Endothelial cell of umbilical vein (primary cell): ENCODE measurements around the gene ZNF516. TPM values are rescaled to one million over a fixed set of nuclear protein-coding genes. Genes with fewer than 3 reads are reported as not detected.

Source experiments
- BruUV-seq: library from RNA; stranded (reverse); fragments of 400-500 nt; replicated peaks from 2 replicates; lab custom pipeline; 2021; lab: Mats Ljungman, UMichigan
- CTCF ChIA-PET: fragments of 300-600, 350-600 bp; sonication (Branson Sonifier 250); formaldehyde crosslinking; loops from one replicate; lab custom pipeline; 2021; ENCODE audit warnings: antibody characterized with exemption, inconsistent platforms; lab: Charles Lee
- POLR2A ChIA-PET: fragments of 300-600, 350-600 bp; sonication (Branson Sonifier 250); formaldehyde crosslinking; loops from one replicate; lab custom pipeline; 2021; ENCODE audit warnings: antibody characterized with exemption, inconsistent platforms; lab: Charles Lee
- DNase-seq: peaks from one replicate; pipeline ENCODE4 v3.0.0-alpha.2; 2011; ENCODE audit warnings: low read depth, low spot score
- FAIRE-seq: peaks from 2 replicates; lab custom pipeline; 2011; peaks lifted over from hg19 to GRCh38; lab: Jason Lieb, UNC
- H2AFZ ChIP-seq: 2 replicates; pipeline ENCODE4 v1.6.0; 2012; ENCODE audit warnings: low read depth, low read length, control low read depth, inconsistent platforms
- H3K27ac ChIP-seq: 2 replicates; pipeline ENCODE4 v1.5.1; 2011; ENCODE audit warnings: low read depth, mild to moderate bottlenecking, control low read depth, low read length, moderate library complexity; ENCODE audit not compliant: insufficient read depth
- H3K27me3 ChIP-seq, 2 experiments: 2 replicates each; pipeline versions ENCODE4 v1.6.0 to v1.6.1; 2011; ENCODE audit warnings: low read length in 2 of 2, mixed read lengths in 1 of 2; ENCODE audit not compliant: control insufficient read depth in 2 of 2, insufficient read depth in 2 of 2
- H3K36me3 ChIP-seq, 2 experiments: 2 replicates in 1 of 2; 3 replicates in 1 of 2; pipeline ENCODE4 v1.5.1; 2011; ENCODE audit warnings: low read length in 2 of 2, mild to moderate bottlenecking in 1 of 2, moderate library complexity in 1 of 2; ENCODE audit not compliant: control insufficient read depth in 2 of 2, insufficient read depth in 2 of 2; ENCODE audit errors: extremely low read depth in 1 of 2
- H3K4me1 ChIP-seq: 3 replicates; pipeline ENCODE4 v1.5.1; 2011; ENCODE audit warnings: mild to moderate bottlenecking, low read length; ENCODE audit not compliant: control insufficient read depth, insufficient read depth; ENCODE audit errors: extremely low read depth
- H3K4me2 ChIP-seq: 2 replicates; pipeline ENCODE4 v1.6.1; 2011; ENCODE audit warnings: low read length, control low read depth, mixed read lengths; ENCODE audit not compliant: insufficient read depth
- H3K4me3 ChIP-seq, 3 experiments: fragments of 200-600 bp in 1 of 3; sonication (generic), shearing (Covaris generic) in 1 of 3; replicated peaks in 1 of 3; 2 replicates each; pipeline ENCODE4 v1.5.1; 2011 to 2016; ENCODE audit warnings: control low read depth in 3 of 3, low read length in 3 of 3, mild to moderate bottlenecking in 2 of 3, inconsistent platforms in 1 of 3, low read depth in 1 of 3, moderate library complexity in 1 of 3; ENCODE audit not compliant: insufficient read depth in 1 of 3
- H3K79me2 ChIP-seq: 2 replicates; pipeline ENCODE4 v1.6.0; 2012; ENCODE audit warnings: low read length, inconsistent platforms; ENCODE audit not compliant: control insufficient read depth, insufficient read depth
- H3K9ac ChIP-seq: replicated peaks from 2 replicates; pipeline ENCODE3; 2011; ENCODE audit warnings: low read length, control low read depth; ENCODE audit not compliant: insufficient read depth; ENCODE audit errors: extremely low read depth
- H3K9me1 ChIP-seq: replicated peaks from 3 replicates; pipeline ENCODE4 v1.6.0; 2011; ENCODE audit warnings: mild to moderate bottlenecking, low read length; ENCODE audit not compliant: control insufficient read depth, insufficient read depth; ENCODE audit errors: extremely low read depth
- H3K9me3 ChIP-seq: replicated peaks from 2 replicates; pipeline ENCODE4 v1.5.1; 2012; ENCODE audit warnings: low read length, inconsistent platforms; ENCODE audit not compliant: control insufficient read depth, insufficient read depth
- H4K20me1 ChIP-seq: replicated peaks from 2 replicates; pipeline ENCODE3; 2011; ENCODE audit warnings: mild to moderate bottlenecking, low read length; ENCODE audit not compliant: control insufficient read depth, insufficient read depth; ENCODE audit errors: extremely low read depth
- CTCF ChIP-seq, 2 donors: IDR thresholded peaks; 1 replicate in 1 of 2; 2 replicates in 1 of 2; pipeline ENCODE4 v1.5.1; 2011; ENCODE audit warnings: low read length in 2 of 2, mild to moderate bottlenecking in 2 of 2, moderate library complexity in 2 of 2, control low read depth in 1 of 2, inconsistent platforms in 1 of 2, low read depth in 1 of 2; ENCODE audit not compliant: insufficient read depth in 1 of 2; ENCODE audit errors: extremely low read depth in 1 of 2
- EZH2 ChIP-seq: IDR thresholded peaks from 2 replicates; pipeline ENCODE4 v1.6.1; 2012; ENCODE audit warnings: borderline replicate concordance, low read depth, mild to moderate bottlenecking, moderate library complexity, low read length, inconsistent platforms; ENCODE audit not compliant: severe bottlenecking
- FOS ChIP-seq: IDR thresholded peaks from 2 replicates; pipeline ENCODE4 v1.6.1; 2011; ENCODE audit warnings: mild to moderate bottlenecking, low read length, moderate library complexity, borderline replicate concordance; ENCODE audit not compliant: insufficient read depth
- GATA2 ChIP-seq: IDR thresholded peaks from 2 replicates; pipeline ENCODE4 v1.7.0; 2011; ENCODE audit warnings: low read depth, mild to moderate bottlenecking, moderate library complexity, mixed read lengths, low read length; ENCODE audit not compliant: insufficient read length, insufficient read depth
- JUN ChIP-seq: IDR thresholded peaks from 2 replicates; pipeline ENCODE4 v1.6.1; 2011; ENCODE audit warnings: borderline replicate concordance, low read depth; ENCODE audit not compliant: insufficient read length, insufficient read depth
- MAX ChIP-seq: IDR thresholded peaks from 2 replicates; pipeline ENCODE4 v1.6.1; 2011; ENCODE audit not compliant: insufficient read depth, insufficient read length
- MYC ChIP-seq: IDR thresholded peaks from one replicate; pipeline ENCODE4 v1.6.1; 2011; ENCODE audit warnings: mild to moderate bottlenecking, low read depth, low read length
- POLR2A ChIP-seq: IDR thresholded peaks from 2 replicates; pipeline ENCODE4 v1.6.1; 2012; ENCODE audit warnings: low read depth, mild to moderate bottlenecking, control low read depth, low read length
- POLR2AphosphoS5 ChIP-seq: IDR thresholded peaks from 2 replicates; pipeline ENCODE4 v1.6.1; 2012; ENCODE audit warnings: low read depth, mild to moderate bottlenecking, control low read depth, low read length, moderate library complexity; ENCODE audit not compliant: insufficient read depth
- dilution Hi-C: fragments of 300-500 bp; cut with MboI; formaldehyde crosslinking; loops from one replicate; pipeline ENCODE4 v1.15.0; 2019; ENCODE audit warnings: low sequenced_read_pairs; ENCODE audit not compliant: extremely low pct_ligation_motif_present
- intact Hi-C: fragments of 100-400 bp; cut with micrococcal nuclease; formaldehyde crosslinking; loops from one replicate; pipeline ENCODE4 v1.10.0; 2022
- polyA plus RNA-seq, 4 experiments: library from polyadenylated mRNA; depleted of rRNA in 3 of 4; stranded (reverse) in 3 of 4; unstranded in 1 of 4; fragments of >200 nt; gene quantifications; 2 replicates each; pipeline versions ENCODE4 v1.2.1 to v1.2.3, GENCODE V29; 2011 to 2012; ENCODE audit warnings: missing spikeins in 1 of 4
- total RNA-seq: library from RNA; stranded (reverse); gene quantifications from 2 replicates; pipeline ENCODE4 v1.2.3, GENCODE V29; 2021

The ZNF516 gene
- total and polyA plus RNA-seq, 2 donors (not counting 3 experiments of a cell fraction or from before 2014, with no cell fraction given) = 3.6 to 19.1 TPM

- peaks cover 6% of the 10 kb centered on the region for H3K4me1 ChIP-seq
- no peak for FAIRE-seq
- no peaks in the 10 kb centered on the region for H3K9me1 ChIP-seq
- BruUV-seq = no TSS peak
- intact Hi-C loops (no loop called here), dilution Hi-C loops (no loop called here)
- H3K79me2 ChIP-seq = no peaks in the 10 kb centered on the region
- H3K4me2 ChIP-seq = no peak overlapping the region
- no peak for DNase-seq
- no peak overlapping the region for H3K27ac ChIP-seq
- ChIA-PET POLR2A (no interaction called here), CTCF (no interaction called here)
- no peaks in the 10 kb centered on the region for H3K9me3 ChIP-seq
- H3K27me3 ChIP-seq = no peaks in the 10 kb centered on the region
- H3K9ac ChIP-seq = no peak overlapping the region
- no peaks in the 10 kb centered on the region for H4K20me1 ChIP-seq
- H3K4me3 ChIP-seq = no peak overlapping the region
- H2AFZ ChIP-seq = no peak overlapping the region
- peaks cover 0 to 4% of the 10 kb centered on the region in 2 experiments for H3K36me3 ChIP-seq
- TF ChIP-seq POLR2AphosphoS5 = no peak
- no peak for TF ChIP-seq CTCF (IDR thresholded peaks at IDR 0.05; ENCODE audit: extremely low read depth in 1 of 2, insufficient read depth in 1 of 2, low read depth in 1 of 2, low read length in 2 of 2)
- no peak for TF ChIP-seq JUN
- TF ChIP-seq EZH2 = no peak
Observed at GRCh38 chr18:76441002-76441667, 53.9 kb downstream of the ZNF516 start.

- intact Hi-C loops = no loop called here
- Histone ChIP-seq H3K9me1 (no peaks in the 10 kb centered on the region), H2AFZ (no peak overlapping the region), H3K36me3 (peaks cover 0 to 4% of the 10 kb centered on the region in 2 experiments), H3K4me3 (no peak overlapping the region), H3K9ac (no peak overlapping the region), H3K27me3 (no peaks in the 10 kb centered on the region), H3K27ac (no peak overlapping the region), H3K79me2 (no peaks in the 10 kb centered on the region), H3K9me3 (no peaks in the 10 kb centered on the region), H3K4me2 (no peak overlapping the region), H4K20me1 (no peaks in the 10 kb centered on the region), H3K4me1 (no peaks in the 10 kb centered on the region)
- DNase-seq (no peak), FAIRE-seq (no peak)
- TF ChIP-seq POLR2AphosphoS5 (no peak), MAX (no peak), MYC (no peak), FOS (no peak), JUN (no peak), CTCF (IDR thresholded peaks at IDR 0.05; ENCODE audit: extremely low read depth in 1 of 2, insufficient read depth in 1 of 2, low read depth in 1 of 2, low read length in 2 of 2) (no peak), POLR2A (no peak), EZH2 (no peak), GATA2 (no peak)
- BruUV-seq = no TSS peak
- dilution Hi-C loops = no loop called here
- ChIA-PET CTCF (no interaction called here), POLR2A (no interaction called here)
Observed at GRCh38 chr18:76437910-76438309, 57.1 kb downstream of the ZNF516 start.
